HG03060 (cell line): Measurements from ENCODE around the gene PDE2A.

Experiments used
- ATAC-seq: cut with Tn5 transposase; IDR thresholded peaks from one replicate; pipeline ENCODE4 v1.9.1; 2021; ENCODE audit warnings: low read depth, moderate number of reproducible peaks; ENCODE audit not compliant: unreplicated experiment

PDE2A gene

GRCh38 chr11:72685560-72686480 is 11.6 kb upstream of the PDE2A start:
- no peak for ATAC-seq

GRCh38 chr11:72684236-72684912 is 10.2 kb upstream of the PDE2A start:
- ATAC-seq = no peak

- no peak for ATAC-seq
Measured at GRCh38 chr11:72683782-72684200, 9.6 kb upstream of the PDE2A start.

- ATAC-seq = no peak
Measured at GRCh38 chr11:72682858-72683243, 8.6 kb upstream of the PDE2A start.

- ATAC-seq = no peak
Measured at GRCh38 chr11:72682238-72682857, 8.1 kb upstream of the PDE2A start.

GRCh38 chr11:72681226-72682153 is 7.3 kb upstream of the PDE2A start:
- ATAC-seq = no peak

GRCh38 chr11:72680624-72681158 is 6.5 kb upstream of the PDE2A start:
- no peak for ATAC-seq

- no peak for ATAC-seq
Measured at GRCh38 chr11:72679869-72680268, 5.6 kb upstream of the PDE2A start.

GRCh38 chr11:72678524-72678923 is 4.3 kb upstream of the PDE2A start:
- ATAC-seq = no peak

- ATAC-seq = no peak
Measured at GRCh38 chr11:72676861-72677341, 2.7 kb upstream of the PDE2A start.

GRCh38 chr11:72675221-72675620 is 999 bp upstream of the PDE2A start:
- ATAC-seq = no peak

GRCh38 chr11:72673284-72673942 is 809 bp downstream of the PDE2A start:
- no peak for ATAC-seq

- ATAC-seq = no peak
Measured at GRCh38 chr11:72672597-72673238, 1.5 kb downstream of the PDE2A start.

GRCh38 chr11:72671152-72672099 is 2.8 kb downstream of the PDE2A start:
- ATAC-seq = no peak

GRCh38 chr11:72670041-72670440 is 4.2 kb downstream of the PDE2A start:
- no peak for ATAC-seq

- ATAC-seq = no peak
Measured at GRCh38 chr11:72669527-72669926, 4.7 kb downstream of the PDE2A start.

- ATAC-seq = peak; percentile 72
Measured at GRCh38 chr11:72668629-72669347, 5.4 kb downstream of the PDE2A start.
